ENCODE results near the gene CALHM3.

Gene CALHM3

DNA sequence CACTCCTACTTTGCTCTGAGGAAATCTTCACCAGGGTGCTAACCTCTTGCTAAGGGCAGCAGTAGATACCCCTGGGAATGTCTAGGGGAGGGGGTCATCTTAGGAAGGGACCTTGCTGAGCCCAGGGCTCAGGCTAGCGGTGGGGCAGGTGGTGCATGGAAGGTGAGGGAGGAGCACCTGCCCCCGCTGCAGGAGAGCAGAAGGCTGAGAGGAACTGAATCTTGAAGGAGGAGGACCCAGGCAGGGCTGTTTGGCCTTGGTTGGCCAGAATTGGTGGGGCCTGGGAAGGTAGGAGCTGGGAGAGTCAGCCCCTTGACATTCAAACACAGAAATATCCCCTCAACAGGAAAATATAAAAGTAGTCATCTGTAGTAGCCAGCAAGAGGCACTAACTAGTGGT is 7.0 kb downstream of the CALHM3 start:
- no peak for DNase-seq

DNA sequence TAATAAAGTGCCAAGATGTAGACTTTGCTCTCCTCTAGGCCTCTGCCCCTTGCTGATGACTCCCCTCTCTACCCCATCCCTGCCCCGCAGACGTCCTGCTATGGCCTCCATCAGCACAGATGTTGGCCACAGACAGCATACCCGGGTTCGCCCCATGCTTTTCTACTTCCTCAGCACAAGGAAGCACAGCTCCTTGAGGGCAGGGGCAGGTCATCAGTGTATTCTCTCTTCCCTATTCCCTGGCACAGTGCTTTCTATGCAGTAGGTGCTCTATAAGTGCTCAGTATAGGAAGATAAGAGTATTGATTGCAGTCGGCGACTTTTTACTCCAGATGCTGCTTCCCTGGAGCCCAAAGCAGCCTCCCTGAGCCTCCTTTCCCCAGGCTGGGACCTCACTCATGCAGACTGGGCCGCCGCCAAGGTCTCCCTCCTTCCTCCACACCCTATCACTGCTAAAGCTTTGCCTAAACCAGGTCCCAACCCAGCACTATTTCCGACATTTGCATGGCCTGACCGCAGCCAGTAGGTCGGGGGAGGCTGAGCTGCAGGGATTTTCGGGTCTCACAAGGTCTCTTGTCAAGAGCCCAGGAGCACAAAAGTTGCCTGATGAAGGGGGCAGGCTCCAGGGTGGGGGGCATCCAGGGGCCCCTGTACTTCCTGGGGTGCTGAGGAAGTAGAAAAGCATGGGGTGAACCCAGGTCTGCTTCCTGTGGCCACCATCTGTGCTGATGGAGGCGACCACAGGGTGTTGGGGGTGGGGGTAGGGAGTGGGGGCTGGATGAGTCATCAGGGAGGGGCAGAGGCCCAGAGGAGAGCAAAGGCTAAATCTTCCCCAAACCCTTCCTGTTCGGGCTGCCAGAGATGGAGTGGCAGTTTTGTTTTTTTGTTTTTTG is 8.0 kb downstream of the CALHM3 start:
- DNase-seq: peak; percentile 88

- no peak for DNase-seq
Observed at GRCh38 chr10:103469201-103469600, 9.8 kb downstream of the CALHM3 start.

DNA sequence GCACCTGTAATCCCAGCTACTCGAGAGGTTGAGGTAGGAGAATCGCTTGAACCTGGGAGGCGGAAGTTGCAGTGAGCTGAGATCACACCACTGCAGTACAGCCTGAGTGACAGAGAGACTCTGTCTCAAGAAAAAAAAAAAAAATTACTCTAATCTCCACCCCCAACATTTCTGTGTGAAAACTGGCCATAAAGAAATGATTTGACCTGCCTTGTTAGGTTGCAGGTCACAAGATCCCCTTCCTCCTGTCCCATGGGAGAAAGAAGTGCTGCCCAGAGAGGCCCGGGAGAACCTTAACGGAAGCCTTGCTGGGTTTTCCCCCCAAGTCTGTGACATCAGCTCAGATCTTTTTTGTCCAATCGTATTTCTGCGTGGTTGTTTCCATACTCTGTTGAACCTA is 11.6 kb downstream of the CALHM3 start:
- DNase-seq: no peak

GRCh38 chr10:103466734-103467133 is 12.3 kb downstream of the CALHM3 start:
- no peak for DNase-seq

DNA sequence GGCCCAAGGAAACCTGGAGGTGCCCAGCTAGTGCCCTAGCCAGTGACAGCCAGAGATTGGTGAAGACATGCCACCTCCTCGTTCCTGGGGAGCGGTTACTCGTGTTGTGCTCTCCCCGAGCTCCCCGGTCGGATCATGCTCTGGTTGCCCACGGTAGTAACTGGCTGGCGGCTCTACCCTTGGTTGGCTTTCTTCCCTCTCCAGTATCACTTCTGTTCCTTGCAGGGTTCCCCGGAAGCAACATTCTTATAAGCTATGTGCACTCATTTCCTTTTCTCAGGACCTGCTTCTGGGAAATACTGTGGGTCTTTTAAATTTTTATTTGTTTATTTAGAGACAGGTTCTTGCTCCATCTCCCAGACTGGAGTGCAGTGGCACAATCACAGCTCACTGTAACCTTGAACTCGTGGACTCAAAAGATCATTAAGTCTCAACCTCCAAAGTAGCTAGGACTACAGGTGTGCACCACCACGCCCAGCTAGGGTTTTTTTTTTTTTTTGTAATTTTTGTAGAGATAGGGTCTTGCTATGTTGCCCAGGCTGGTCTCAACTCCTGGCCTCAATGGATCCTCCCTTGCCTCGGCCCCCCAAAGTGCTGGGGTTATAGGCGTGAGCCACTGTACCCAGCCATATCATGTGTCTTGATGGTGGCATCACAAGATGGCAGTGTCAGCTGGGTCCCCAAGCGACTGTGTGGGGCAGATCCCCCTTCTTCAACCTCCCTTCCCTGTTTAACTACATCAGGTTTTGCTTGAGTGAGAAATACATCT is 13.4 kb downstream of the CALHM3 start:
- no peak for DNase-seq

GRCh38 chr10:103463499-103463898 is 15.5 kb downstream of the CALHM3 start:
- no peak for DNase-seq

GRCh38 chr10:103459615-103460014 is 19.4 kb downstream of the CALHM3 start:
- DNase-seq: no peak

DNA sequence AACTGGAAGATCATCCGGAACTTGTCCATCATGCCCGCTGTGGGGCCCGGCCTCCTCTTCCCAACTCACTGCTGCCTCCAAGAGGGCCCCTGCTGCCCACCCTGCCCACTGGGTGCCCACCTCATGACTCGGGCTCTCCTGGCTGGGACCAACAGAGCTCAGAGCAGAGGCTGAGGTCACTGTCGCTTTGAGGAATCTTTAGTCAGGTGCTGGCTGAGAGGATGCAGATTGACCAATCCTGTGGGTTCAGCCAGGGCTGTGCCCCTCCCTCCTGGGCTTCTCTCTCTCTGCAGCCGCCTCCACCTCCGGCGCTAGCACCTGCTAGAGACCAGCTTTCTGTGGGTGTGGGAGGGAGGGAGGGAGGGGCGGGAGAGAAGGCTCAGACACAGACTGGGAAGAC is 20.3 kb downstream of the CALHM3 start, which contains the start of gene CALHM1:
TSS of gene CALHM1 (minus strand) at position 181 of the 400 bp plus-strand sequence. CDS start at position 32, 149 bp downstream.
- no peak for DNase-seq

- DNase-seq: no peak
Observed at GRCh38 chr10:103457896-103458583, 21.0 kb downstream of the CALHM3 start.

- no peak for DNase-seq
Observed at GRCh38 chr10:103457176-103457712, 21.8 kb downstream of the CALHM3 start.

GRCh38 chr10:103456074-103456660 is 22.9 kb downstream of the CALHM3 start:
- DNase-seq: no peak

DNA sequence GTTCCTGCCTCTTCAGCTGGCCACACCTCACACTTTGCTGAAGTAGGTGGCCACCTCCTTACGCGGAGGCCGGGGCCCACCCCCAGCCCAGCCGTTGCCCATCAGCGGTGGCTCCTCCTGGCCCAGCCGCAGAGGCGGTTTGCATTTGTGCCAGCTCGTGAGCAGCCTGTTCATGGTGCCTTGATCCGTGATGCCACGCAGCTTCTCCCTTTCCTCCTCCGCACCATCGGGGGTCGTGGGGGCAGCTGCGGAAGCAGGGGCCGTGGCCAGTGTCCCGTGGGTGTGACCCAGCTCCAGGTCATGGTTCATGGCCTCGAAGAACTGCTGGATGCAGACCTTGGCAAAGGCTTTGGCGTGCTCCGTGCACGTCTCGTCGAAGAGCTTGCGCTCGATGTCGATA is 23.8 kb downstream of the CALHM3 start:
- DNase-seq: no peak

DNA sequence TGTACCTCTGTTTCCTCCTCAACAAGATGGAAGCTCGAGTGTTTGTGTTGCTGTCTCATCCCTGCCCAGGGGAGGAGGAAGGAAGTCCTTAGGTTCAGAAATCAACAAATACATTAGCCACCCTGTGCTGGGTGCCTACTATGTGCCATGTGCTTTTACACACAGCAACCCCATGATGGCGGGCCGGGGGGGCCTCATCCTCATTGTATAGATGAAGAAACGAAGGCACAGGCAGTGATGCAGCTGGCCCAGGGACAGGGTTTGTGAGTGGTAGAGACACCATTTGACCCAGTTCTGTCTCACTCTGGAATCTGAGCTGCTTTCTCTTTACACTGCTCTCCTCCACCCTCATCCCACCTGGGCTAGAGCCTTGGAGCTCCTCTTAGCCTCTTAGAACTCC is 25.0 kb downstream of the CALHM3 start:
- no peak for DNase-seq

DNA sequence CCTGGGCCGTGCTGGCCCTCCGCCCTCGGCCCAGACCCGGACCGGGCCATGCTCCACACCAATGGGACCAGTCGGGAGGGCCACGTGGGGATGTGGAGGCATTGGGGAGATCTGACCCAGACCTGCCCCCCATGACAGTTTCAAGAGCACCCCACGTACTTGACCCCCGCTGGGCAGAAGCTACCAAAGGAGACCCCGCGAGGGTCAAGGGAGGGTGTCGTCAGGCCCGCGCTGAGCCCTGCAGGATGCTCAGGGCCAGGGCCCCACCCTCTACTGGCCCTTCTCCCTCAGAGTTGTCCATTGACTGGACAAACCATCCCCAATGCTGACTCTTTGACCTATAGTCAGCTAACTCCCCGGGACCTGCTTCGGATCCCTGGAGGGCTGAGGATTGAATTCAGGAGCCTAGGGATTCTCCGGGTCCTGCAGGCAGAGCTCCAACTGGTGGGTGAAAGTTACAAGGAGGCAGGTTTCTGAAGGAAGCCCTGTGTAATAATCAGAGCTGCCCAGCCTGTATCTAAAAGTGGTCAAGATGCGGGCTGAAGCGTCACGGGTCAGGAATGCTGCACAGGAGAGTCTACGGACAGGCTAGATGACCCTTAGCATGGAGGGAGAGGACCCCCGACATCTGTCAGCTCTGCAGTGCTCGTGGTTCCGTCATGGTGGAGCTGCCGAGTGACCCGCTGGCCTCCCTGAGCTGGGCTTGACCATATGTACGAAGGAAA is 26.4 kb downstream of the CALHM3 start:
- DNase-seq: no peak

DNA sequence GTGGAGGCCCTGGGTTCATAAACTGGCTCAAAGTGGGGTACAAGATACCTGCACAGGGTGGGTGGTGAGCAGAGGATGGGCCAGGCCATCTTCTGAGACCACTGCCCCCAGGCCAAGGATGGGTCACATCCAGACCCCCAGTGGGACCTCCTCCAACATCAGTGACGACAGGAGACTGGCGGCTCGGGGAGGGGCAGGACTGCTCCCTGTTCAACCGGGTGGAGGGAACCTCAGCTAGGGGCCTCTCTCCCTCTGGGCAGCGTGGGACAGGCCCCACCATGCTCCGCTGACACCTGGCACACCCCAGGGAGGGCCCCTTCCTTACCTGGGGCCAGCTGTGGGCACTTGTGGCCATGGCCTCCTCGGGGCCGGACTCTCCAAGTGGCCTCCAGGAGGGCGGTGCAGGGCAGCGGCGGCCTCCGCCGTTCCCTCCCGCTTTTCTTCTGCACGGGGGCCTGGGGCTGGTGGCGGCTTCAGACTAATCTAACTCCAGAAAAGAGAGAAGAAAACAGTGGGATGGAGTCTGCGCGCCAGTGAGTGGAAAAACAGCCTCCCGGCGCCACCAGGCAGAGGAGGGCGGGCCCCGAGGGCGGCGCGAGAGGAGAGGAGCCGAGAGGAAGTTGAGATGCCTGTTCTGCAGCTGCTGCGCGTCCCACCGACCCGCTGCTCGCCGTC is 27.1 kb downstream of the CALHM3 start, which contains the start of gene CALHM2:
TSS of gene CALHM2 (minus strand) at position 540 of the 675 bp plus-strand sequence. CDS start 2,429 bp downstream, outside the sequence.
- peak; percentile 63 for DNase-seq

- DNase-seq: peak; percentile 69
Observed at GRCh38 chr10:103451091-103451813, 27.8 kb downstream of the CALHM3 start.

GRCh38 chr10:103450201-103450695 is 28.8 kb downstream of the CALHM3 start:
- no peak for DNase-seq

- no peak for DNase-seq
Observed at GRCh38 chr10:103449208-103450144, 29.6 kb downstream of the CALHM3 start.
